Measurements from ENCODE around the gene HNRNPC.

DNA sequence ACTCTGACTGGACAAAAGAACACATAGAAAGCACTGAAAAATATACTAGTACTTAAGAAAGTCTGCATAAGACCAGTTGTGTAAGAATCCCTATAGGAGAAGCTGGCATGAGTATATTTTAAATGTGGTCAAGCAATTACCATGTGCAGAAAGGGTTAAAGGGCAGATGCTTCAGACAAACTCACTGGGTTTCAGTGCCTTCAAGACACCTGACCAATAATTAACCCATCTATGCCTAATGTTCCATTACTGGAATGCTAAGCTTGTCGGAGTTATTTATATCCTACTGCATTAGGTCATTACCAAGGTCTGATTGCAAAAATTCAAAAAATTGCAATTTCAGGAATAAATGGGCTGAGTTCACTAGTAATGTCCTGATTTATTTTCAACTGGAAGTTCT is 41.3 kb downstream of the HNRNPC start:
- TF ChIP-seq POLR2A (IDR thresholded peaks at IDR 0.05; ENCODE audit: low read depth) (no peak), POLR2AphosphoS5 (IDR thresholded peaks at IDR 0.05) (no peak), EP300 (IDR thresholded peaks at IDR 0.05) (no peak)
- TF ChIP-seq, protein P1, sequence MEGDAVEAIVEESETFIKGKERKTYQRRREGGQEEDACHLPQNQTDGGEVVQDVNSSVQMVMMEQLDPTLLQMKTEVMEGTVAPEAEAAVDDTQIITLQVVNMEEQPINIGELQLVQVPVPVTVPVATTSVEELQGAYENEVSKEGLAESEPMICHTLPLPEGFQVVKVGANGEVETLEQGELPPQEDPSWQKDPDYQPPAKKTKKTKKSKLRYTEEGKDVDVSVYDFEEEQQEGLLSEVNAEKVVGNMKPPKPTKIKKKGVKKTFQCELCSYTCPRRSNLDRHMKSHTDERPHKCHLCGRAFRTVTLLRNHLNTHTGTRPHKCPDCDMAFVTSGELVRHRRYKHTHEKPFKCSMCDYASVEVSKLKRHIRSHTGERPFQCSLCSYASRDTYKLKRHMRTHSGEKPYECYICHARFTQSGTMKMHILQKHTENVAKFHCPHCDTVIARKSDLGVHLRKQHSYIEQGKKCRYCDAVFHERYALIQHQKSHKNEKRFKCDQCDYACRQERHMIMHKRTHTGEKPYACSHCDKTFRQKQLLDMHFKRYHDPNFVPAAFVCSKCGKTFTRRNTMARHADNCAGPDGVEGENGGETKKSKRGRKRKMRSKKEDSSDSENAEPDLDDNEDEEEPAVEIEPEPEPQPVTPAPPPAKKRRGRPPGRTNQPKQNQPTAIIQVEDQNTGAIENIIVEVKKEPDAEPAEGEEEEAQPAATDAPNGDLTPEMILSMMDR (IDR thresholded peaks at IDR 0.05): no peak

Data from esophagus muscularis mucosa (tissue), 4 donors.